ENCODE results near the gene GRIN1.

GRIN1 gene

DNA sequence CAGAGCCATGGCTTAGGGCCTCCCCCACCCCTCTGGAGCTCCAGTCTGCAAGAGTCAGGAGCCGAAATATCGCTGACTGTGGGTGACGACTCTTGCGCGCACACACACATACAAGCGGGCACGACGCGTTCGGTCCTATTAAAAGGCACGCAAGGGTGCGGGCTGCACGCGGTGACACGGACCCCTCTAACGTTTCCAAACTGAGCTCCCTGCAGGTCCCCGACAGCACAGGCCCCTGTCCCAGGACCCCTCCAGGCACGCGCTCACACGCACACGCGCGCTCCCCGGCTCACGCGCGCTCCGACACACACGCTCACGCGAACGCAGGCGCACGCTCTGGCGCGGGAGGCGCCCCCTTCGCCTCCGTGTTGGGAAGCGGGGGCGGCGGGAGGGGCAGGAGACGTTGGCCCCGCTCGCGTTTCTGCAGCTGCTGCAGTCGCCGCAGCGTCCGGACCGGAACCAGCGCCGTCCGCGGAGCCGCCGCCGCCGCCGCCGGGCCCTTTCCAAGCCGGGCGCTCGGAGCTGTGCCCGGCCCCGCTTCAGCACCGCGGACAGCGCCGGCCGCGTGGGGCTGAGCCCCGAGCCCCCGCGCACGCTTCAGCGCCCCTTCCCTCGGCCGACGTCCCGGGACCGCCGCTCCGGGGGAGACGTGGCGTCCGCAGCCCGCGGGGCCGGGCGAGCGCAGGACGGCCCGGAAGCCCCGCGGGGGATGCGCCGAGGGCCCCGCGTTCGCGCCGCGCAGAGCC lies at the start of gene GRIN1:
GRIN1 (plus strand) TSS at position 433 of the 746 bp plus-strand sequence. CDS start 333 bp downstream, outside the sequence.
- peak in 1 of 2 experiments; percentile 4 for DNase-seq

DNA sequence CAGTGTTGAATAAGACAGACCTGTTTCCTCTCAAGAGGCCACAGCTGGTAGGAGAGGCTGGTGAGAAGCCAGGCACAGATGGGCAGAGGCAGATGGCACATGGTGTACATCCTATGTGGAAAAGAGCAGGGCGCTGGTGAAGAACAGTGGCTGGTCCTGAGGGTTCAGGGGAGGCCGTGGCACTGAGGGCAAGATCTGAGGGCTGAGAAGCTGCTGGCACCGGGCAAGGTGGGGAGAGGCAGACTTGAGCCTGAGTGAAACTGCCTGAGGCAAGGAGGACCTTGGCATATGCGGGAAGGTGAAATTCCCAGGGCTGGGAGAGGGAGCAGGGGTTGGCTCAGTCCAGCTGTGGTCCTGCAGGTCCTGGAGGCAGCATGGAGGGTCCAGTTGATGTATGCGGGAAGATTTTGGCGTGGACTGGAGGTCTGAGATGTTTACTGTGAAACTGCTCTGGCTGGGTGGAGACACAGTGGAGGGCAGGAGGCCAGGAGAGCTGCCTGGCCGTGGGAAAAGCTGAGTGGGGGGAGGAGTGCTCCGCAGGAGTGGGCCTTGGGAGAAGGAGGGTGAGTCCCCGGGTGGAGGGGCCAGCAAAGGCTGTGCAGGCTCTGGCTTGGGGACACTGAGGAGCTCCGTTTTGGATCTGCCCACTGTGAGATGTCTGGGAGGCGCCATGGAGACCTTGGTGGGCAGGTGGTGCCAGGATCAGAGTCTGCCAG lies 49.6 kb upstream of the GRIN1 start:
- no peak for DNase-seq

DNA sequence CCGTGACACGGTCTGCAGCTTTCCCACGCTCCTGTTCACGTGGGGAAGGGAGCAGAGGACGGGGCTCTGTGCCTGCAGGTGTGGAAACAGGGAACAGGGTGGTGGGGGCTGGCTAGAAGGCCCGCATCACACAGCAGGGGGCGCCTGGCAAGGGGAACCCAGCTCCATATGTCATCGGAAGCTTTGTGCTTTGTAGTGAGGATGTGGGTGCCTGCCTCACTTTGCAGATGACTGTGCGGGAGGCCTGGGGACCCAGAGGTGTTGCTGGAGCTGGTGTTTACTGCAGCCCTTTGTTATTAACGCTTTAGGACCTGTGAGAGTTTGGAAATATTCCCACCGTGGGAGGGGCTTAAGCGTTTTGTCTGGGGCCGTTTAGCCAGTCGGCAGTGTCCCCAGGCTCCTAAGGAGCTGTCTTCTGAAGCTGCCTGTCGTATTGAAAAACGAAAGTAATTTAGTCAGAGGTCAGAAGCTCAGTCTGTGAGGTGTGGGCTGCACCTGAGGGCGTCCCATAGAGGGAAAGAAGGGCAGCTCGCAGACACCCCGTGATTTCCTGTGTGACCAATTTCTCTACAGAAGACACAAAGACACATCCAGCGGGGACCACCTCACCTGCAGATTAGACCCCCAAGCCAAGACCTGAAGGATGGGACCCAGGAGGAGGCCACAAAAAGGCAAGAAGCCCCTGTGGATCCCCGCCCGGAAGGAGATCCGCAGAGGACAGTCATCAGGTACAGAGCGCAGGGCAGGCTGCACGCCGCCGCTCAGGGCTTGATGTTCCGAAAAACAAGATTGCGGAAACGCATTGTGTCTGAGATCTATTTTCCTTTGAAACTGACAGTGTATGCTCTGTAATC lies 43.1 kb upstream of the GRIN1 start:
- no peak for DNase-seq

DNA sequence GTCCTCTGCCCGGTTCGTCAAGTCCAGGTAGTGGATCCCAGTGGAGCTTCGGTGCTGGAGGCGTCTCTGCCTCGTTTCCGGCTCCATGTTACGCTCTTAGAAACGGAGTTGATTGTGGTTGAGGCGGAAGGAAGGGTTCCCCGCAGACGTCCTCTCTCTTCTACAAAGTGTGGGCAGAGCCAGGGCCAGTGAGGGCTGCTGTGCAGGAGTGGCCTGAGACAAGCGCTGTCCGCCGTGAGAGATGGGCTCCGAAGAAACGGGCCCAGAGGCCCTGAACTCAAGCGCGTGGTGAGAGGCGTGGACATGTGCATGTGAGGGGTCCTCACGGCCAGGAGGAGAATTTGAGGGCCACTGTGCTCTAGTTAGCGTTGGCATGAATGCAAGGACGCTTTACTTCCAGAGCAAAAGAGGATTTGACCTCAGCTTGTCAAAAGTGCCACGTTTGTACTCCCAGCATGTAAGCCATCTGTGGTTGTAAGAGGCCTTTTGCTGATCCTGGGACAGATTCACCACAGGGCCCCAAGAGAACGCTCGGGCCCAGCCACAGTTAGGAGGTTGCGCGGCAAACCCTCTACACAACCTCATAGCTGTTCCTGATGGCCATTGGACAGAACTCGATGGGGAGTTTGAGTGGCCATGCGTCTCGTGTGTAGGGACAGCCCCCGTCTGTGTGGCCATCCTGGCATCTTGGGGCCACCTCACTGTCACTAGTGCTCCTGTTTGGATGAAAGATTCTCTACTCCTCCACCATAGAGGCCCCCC lies 42.0 kb upstream of the GRIN1 start:
- no peak for DNase-seq

DNA sequence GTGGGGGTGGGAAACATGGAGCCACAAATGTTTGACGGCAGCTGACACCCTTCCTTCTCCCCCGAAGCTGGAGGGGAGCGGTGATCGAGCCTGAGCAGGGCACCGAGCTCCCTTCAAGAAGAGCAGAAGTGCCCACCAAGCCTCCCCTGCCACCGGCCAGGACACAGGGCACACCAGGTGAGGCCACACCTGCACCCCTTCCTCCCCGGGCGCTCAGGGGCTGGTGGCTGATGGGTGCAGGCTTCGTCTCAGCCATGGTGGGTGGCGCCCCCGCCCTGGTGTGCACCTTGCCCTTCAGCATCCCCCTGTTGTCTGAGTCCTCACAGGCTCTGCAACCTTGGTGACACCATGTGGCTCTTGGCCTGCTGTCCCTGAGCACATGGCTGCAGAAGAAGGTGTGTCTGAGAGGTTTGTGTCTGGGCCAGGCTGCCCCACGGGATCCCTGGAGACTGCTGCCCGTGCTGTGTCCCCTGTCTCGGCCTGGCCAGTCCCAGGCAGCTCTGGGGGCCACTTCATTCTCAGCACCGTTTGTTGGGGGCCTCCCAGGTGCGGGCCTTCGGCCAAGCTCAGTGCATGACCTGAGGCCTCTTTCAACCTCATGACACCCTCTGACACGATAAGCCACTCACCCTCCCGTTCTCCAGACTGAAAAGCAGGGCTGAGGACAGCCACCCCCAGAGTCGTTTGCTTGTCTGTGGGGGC lies 41.0 kb upstream of the GRIN1 start:
- DNase-seq = no peak

DNA sequence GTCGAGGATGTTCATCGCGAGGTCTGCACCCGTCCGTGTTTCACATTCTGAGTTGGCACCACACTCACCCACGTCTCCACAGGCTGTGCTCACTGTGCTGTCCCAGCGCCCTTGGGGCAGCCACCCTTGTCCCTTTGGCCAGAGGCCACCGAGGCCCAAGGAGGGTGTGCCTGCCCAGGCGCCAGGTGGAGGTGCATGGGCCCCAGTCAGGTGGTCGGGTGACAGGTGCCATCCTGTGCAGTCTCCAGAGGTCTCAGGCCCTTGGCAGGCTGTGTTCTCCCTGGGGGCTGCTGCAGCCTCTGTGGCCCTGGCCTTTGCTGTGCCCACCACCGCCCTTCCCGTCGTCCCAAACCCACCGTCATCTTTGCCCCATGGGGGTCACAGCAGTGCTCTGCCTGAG lies 39.7 kb upstream of the GRIN1 start:
- no peak for DNase-seq

DNA sequence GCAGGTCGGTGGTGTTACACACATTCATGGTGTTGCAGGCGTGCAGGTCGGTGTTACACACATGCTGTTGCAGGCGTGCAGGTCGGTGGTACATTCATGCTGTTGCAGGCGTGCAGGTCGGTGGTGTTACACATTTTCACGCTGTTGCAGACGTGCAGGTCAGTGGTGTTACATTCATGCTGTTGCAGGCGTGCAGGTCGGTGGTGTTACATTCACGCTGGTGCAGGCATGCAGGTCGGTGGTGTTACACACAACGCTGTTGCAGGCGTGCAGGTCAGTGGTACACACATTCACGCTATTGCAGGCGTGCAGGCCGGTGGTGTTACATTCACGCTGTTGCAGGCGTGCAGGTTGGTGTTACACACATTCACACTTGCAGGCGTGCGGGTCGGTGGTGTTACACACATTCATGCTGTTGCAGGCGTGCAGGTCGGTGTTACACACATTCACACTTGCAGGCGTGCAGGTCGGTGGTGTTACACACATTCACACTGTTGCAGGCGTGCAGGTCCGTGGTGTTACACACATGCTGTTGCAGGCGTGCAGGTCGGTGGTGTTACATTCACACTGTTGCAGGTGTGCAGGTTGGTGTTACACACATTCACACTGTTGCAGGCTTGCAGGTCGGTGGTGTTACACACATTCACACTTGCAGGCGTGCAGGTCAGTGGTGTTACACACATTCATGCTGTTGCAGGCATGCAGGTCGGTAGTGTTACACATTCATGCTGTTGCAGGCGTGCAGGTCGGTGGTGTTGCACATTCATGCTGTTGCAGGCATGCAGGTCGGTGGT lies 35.6 kb upstream of the GRIN1 start:
- no peak for DNase-seq

DNA sequence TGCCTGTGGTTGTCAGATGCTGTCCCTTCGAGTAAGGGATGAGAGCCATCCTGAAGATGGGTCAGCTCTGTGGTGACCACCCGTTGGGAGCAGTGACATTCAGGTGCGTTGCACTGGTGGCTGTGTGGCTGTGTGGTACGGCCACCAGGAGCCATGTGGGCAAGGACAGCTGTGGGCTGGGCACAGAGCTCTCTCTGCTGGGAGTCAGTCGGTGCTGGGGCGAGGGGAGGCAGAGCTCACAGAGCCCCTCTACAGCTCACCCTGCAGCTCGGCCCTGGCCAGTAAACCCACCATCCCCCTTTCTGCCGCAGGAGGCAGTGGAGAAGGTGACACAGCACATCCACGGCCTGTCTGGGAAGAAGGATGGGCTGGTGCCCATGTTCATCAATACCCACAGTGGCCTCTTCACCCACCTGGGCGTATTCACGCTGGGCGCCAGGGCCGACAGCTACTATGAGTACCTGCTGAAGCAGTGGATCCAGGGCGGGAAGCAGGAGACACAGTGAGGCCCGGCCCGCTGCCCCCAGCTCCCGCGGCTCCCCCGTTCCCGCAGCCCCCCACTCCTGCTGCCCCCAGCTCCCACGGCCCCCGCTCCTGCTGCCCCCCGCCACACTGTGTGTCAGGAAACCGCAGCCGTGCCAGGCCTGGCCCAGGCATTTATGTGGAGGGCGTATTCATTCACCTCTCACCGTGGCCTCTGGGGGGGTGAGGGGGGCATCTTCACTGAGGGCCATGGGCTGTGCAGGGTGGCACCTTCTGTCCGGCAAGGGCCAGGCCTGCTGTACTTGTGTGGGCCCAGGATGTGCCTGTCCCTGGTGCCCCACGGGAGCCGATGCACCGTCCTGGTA lies 32.9 kb upstream of the GRIN1 start:
- DNase-seq = no peak

DNA sequence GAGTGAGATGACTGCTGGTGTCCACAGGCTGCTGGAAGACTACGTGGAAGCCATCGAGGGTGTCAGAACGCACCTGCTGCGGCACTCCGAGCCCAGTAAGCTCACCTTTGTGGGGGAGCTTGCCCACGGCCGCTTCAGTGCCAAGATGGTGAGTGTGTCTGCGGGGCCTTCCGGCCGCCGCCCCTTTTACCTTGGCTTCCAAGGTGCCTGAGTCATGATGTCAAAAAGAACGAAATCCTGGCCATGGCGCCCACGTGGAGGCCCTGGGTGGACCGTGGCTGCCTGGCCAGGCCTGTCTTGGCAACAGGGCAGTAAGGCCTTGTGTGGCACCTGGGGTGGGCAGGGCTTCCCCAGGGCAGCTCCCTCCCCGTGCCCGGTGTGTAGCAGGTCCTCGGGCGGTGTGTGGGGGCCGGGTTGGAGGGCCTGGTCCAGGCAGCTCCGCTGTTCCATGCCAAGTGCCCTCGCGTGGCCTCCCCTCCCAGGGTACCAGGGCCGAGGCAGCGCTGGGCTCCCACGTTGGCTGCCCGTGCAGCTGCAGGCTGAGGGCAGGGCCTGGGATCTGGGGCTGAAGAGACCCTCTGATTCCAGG lies 32.2 kb upstream of the GRIN1 start:
- DNase-seq = no peak

DNA sequence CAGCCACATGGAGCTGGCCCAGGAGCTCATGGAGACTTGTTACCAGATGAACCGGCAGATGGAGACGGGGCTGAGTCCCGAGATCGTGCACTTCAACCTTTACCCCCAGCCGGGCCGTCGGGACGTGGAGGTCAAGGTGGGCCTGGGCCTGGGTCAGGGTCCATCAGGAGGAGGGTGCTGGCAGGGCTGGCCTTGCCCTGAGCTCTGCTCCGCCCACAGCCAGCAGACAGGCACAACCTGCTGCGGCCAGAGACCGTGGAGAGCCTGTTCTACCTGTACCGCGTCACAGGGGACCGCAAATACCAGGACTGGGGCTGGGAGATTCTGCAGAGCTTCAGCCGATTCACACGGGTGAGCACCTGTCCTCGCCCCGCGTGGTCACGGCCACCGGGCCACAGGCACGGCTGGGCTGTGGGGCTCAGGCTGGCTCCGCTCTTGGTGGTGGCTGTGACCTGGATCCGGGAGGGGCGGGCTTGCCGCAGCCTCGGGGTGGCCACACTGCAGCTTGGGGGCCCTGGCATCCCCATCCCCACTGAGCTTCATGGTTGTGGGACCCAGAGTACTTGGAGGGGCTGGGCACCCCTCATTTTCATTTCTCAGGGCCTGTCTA lies 31.5 kb upstream of the GRIN1 start:
- DNase-seq = no peak

DNA sequence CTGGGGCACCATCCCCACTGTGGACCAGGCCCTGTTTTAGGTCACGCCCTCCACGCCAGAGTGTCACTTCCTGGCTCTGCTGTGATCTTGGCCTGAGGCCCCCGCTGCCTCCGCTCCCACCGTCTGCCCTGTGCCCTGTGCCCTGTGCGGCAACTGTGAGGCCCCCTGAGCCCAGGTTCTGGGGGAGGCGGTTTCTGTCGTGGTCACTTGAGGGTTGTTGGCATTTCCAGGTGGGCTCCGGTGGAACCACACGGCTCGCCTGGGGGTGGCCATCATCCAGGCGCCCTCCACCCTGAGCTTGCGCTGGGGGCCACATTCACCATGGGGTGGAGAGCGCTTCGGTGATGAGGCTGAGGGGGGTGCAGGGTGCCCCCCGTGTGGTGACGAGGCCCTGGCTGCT lies 31.0 kb upstream of the GRIN1 start:
- no peak for DNase-seq

DNA sequence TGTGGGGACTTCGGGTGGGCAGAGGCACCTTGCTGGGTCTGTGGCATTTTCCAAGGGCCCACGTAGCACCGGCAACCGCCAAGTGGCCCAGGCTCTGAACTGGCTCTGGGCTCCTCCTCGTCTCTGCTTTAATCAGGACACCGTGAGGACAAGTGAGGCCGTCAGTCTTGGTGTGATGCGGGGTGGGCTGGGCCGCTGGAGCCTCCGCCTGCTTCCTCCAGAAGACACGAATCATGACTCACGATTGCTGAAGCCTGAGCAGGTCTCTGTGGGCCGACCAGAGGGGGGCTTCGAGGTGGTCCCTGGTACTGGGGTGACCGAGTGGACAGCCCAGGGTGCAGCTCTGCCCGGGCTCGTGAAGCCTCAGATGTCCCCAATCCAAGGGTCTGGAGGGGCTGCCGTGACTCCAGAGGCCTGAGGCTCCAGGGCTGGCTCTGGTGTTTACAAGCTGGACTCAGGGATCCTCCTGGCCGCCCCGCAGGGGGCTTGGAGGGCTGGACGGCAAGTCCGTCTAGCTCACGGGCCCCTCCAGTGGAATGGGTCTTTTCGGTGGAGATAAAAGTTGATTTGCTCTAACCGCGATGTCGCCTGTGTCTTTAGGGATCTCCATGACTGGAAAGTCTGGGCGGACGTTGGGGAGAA lies 30.2 kb upstream of the GRIN1 start:
- no peak for DNase-seq

DNA sequence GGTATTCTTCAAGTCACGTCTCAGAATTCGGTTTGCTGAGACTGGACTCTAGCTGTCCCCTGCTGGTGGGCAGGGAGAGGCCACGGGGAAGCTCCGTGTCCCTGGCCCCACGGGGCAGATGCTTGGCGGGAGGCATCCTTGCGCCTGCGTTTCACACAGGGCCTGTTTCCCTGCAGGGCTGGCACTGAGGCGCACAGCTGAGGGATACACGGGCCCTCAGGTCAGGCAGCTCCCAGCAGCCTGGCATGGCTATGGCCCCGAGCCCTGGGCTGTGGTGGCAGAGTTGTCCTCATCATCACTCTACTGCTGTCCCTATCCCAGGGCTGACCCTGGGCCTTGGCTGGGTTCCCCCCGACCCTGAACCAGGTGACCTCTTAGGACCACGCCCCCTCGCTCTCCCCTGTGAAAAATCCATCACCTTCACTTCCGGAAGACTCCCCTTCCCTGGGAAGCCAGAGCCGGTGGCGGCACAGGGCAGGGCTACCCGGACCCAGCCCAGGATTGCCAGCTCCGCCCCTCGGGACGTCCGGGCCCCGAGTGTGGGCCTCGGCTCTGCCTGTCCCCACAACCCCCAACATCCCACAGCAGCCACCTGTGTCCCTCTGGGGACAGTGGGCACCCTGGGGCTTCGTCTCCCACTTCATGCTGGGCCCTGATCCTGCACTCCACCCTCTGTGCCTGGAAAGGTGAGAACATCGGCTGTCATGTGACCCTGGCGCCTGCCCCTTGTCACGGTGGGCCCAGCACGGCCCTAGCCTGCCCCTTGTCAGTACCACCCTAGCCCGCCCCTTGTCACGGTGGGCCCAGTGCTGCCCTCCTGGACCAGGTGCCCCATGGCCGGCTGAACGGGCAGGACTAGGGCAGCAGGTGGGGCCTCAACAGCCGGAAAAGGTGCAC lies 29.5 kb upstream of the GRIN1 start:
- no peak for DNase-seq

DNA sequence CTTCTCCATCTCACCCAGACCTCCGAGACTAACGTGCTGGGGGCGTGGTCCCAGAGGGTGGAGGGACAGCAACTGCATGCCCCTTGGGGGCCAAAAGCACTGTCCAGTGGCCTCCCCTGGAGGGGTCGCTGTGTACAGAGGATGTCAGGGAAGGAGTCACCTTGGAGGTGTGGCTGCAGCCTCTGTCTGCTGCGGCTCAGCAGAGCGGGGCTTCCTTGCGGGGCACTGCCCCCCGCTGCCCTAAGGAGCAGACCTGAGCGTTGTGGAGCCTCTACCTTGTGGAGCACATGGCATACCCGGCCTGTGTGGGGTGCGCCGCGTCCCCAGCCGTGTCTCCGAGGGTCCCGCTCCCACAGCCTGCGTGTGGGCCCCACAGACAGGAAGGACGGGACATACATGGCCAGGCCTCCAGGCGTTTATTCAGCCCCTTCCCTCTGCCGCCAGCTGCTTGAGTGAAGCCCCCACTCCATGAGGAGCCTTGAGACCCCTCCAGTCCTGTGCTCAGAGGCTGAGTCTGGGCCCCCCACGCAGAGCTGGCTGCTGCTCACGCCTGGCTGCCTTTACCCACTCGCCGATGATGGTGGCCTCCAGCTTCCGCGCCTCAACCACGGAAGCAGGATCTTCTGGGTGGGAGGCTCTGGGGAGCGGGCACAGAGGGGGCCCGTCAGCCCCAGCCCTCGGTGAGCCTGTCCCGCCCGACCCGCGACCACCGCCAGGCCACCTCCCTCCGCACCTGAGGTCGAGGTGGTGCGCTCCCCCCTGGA lies 28.6 kb upstream of the GRIN1 start:
- DNase-seq = no peak

DNA sequence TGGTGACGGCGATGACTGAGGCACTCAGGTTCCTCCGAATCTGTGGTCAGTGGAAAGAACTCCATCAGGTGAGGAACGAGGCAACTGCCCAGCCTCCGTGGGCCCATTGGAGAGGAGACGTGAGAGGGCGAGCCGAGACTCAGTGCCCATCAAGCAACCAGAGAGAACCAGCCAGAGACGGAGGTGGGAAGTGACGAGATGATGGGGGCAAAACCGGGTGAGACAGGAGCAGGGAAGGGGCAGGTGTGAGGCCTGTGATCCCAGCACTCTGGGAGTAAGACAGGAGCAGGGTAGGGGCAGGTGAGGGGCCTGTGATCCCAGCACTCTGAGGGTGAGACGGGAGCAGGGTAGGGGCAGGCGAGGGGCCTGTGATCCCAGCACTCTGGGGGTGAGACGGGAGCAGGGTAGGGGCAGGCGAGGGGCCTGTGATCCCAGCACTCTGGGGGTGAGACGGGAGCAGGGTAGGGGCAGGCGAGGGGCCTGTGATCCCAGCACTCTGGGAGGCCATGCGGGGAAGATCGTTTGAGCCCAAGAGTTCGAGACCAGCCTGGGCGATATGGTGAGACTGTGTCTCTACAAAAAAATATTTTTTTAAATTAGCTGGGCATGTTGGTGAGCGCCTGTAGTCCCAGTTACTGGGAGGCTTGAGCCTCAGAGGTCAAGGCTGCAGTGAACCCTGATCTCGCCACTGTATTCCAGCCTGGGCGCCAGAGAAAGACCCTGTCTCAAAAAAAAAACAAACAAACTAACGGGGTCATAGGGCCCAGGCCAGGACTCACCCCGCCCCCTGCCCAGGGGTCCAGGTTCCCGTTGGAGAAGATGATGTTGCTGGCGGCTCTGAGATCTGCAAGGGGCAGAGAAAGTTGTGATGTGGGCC lies 27.8 kb upstream of the GRIN1 start:
- DNase-seq = no peak
